Stomach (tissue), 9 donors: ENCODE data around the gene TGM3. TPM values are rescaled to one million over a fixed set of nuclear protein-coding genes. Genes with fewer than 3 reads are reported as not detected.

Source experiments
- DNase-seq, 2 donors: peaks; one replicate each; pipeline versions ENCODE4 v3.0.0 to v3.0.0-alpha.2; 2013 to 2019
- H3K27ac ChIP-seq, 5 donors: fragments of 200-600 bp in 4 of 5; sonication (generic) in 4 of 5; one replicate each; pipeline ENCODE4 v1.5.1; 2013 to 2019; ENCODE audit warnings: mild to moderate bottlenecking in 1 of 5, moderate library complexity in 1 of 5
- H3K27me3 ChIP-seq, 3 donors: fragments of 200-600 bp; sonication (generic); one replicate each; pipeline ENCODE4 v1.5.1; 2017 to 2019; ENCODE audit warnings: mixed run types in 1 of 3
- H3K36me3 ChIP-seq, 4 donors: fragments of 200-600 bp; sonication (generic); 1 replicate in 3 of 4; 2 replicates in 1 of 4; pipeline ENCODE4 v1.5.1; 2016 to 2019
- H3K4me1 ChIP-seq, 4 donors: fragments of 200-600 bp; sonication (generic); one replicate each; pipeline ENCODE4 v1.5.1; 2016 to 2019
- H3K4me3 ChIP-seq, 4 donors: fragments of 200-600 bp; sonication (generic) in 3 of 4; one replicate each; pipeline ENCODE4 v1.5.1; 2016 to 2019; ENCODE audit warnings: mild to moderate bottlenecking in 1 of 4
- H3K9me3 ChIP-seq, 4 donors: fragments of 200-600 bp; sonication (generic); one replicate each; pipeline ENCODE4 v1.5.1; 2016 to 2019
- EP300 ChIP-seq: sonication (generic); formaldehyde crosslinking; IDR thresholded peaks from one replicate; pipeline ENCODE4 v1.6.1; 2017; ENCODE audit warnings: antibody characterized with exemption
- POLR2A ChIP-seq, 4 donors: fragments of 450-650 bp; IDR thresholded peaks; one replicate each; pipeline ENCODE4 v1.6.1; 2016; ENCODE audit warnings: antibody characterized with exemption in 4 of 4, control low read depth in 2 of 4, mild to moderate bottlenecking in 1 of 4, moderate library complexity in 1 of 4
- POLR2AphosphoS5 ChIP-seq, 3 donors: sonication (generic); formaldehyde crosslinking; IDR thresholded peaks; one replicate each; pipeline ENCODE4 v1.6.1; 2016; ENCODE audit warnings: antibody characterized with exemption in 3 of 3
- WGBS, 5 donors: extraction: QIAGEN DNeasy Blood & Tissue Kit in 3 of 5; methylation state at CpG; one replicate each; pipeline versions ENCODE4 v1.1.5 to v1.1.7; 2013 to 2018; 5-methylcytosine and 5-hydroxymethylcytosine counted together
- intact Hi-C: fragments of 100-400 bp; cut with DNase I; formaldehyde crosslinking; loops from one replicate; pipeline ENCODE4 v1.15.1; 2023; ENCODE audit warnings: low total_unique reads
- polyA plus RNA-seq, 3 donors: library from polyadenylated mRNA; stranded (reverse); fragments of 200-250 nt; gene quantifications; one replicate each; pipeline ENCODE4 v1.2.3, GENCODE V29; 2013
- total RNA-seq, 5 donors: library from RNA; depleted of rRNA; stranded (reverse); fragments of >200 nt; gene quantifications; one replicate each; pipeline versions ENCODE4 v1.1.0 to v1.2.3, GENCODE V29; 2014 to 2016
- TF ChIP-seq, protein P1 (sequence below), 7 experiments: fragments of 450-650 bp in 4 of 7; fragments of 200-600 bp in 3 of 7; sonication (generic) in 3 of 7; IDR thresholded peaks; one replicate each; pipeline ENCODE4 v1.5.1; 2016 to 2019; ENCODE audit warnings: antibody characterized with exemption in 7 of 7, control low read depth in 2 of 7, mild to moderate bottlenecking in 1 of 7
- donor health status: healthy with polysubstance abuse.
- donor health status: Bipolar disorder and iron deficiency.
- donor health status: healthy.

Gene TGM3
- total and polyA plus RNA-seq, 8 donors = 0.62 to 173 (median 3.4) TPM; not detected in 5

DNA sequence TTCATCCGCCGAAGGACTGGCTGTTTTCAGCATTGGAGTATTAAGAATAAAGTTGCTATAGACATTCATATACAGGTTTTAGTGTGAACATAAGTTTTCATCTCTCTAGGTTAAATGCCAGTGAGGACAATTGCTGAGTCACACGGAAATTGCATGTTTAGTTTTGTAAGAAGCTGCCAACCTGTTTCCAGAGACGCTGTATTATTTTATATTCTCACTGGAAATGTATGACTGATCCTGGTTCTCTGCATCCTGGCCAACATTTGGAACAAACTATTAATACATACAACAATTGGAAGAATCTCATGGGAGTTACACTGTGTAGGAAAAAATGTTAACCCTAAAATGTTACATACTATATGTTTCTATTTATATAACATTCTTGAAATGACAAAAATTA, 68.2 kb downstream of the TGM3 start:
- intact Hi-C loops = no loop called here
- Histone ChIP-seq H3K36me3 (no peaks in the 10 kb centered on the region), H3K27me3 (no peaks in the 10 kb centered on the region), H3K27ac (no peak overlapping the region), H3K4me1 (no peaks in the 10 kb centered on the region), H3K9me3 (peaks cover 0 to 32% (median 23%) of the 10 kb centered on the region in 4 donors), H3K4me3 (no peak overlapping the region)
- no peak for DNase-seq
- TF ChIP-seq POLR2AphosphoS5 (IDR thresholded peaks at IDR 0.05) = no peak
- TF ChIP-seq, protein P1, sequence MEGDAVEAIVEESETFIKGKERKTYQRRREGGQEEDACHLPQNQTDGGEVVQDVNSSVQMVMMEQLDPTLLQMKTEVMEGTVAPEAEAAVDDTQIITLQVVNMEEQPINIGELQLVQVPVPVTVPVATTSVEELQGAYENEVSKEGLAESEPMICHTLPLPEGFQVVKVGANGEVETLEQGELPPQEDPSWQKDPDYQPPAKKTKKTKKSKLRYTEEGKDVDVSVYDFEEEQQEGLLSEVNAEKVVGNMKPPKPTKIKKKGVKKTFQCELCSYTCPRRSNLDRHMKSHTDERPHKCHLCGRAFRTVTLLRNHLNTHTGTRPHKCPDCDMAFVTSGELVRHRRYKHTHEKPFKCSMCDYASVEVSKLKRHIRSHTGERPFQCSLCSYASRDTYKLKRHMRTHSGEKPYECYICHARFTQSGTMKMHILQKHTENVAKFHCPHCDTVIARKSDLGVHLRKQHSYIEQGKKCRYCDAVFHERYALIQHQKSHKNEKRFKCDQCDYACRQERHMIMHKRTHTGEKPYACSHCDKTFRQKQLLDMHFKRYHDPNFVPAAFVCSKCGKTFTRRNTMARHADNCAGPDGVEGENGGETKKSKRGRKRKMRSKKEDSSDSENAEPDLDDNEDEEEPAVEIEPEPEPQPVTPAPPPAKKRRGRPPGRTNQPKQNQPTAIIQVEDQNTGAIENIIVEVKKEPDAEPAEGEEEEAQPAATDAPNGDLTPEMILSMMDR (IDR thresholded peaks at IDR 0.05) = no peak
- no peak for TF ChIP-seq POLR2A (IDR thresholded peaks at IDR 0.05)
- no peak for TF ChIP-seq EP300
- WGBS, 5 donors = 71 to 84% (median 77%) methylated on average over 4 of the region's 4 CpGs

DNA sequence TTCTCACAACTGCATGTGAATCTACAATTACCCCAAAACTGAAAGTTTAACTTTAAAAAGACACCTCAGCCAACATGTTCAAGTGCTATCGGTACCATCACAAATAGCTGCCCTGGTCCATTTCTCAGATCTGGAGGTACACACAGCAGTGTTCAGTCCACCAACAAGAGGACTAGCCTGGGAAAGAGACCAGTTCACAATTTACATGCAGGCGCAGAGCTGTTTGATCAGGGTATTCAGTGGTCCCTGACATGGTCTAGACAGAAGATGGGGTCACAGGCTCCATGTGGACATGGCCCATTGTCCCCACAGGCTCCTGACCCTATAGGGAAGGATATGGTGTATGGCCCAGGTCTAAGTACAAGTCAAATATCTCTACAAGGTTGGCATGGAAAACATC, 69.3 kb downstream of the TGM3 start:
- WGBS, 5 donors = 80 to 100% (median 97%) methylated on average over 2 of the region's 2 CpGs

DNA sequence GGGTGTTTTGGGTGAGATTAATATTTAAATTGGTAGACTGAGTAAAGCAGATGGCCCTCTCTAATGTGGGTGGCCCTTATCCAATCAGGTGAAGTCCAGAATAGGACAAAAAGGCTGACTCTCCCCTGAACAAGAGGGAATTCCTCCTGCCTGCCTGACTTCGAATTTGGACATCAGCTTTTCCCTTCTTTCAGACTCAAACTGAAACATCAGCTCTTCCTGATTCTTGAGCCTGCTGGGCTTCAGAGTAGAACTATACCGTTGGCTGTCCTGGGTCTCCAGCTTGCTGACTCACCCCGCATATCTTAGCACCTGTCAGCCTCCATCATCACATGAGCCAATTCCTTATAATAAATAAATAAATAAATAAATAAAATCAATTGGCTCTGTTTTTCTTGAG, 69.9 kb downstream of the TGM3 start:
- no peaks in the 10 kb centered on the region for H3K4me1 ChIP-seq
- WGBS, 5 donors = 68 to 74% (median 72%) methylated on average over 3 of the region's 3 CpGs

More for the DNA sequence above, 69.3 kb downstream of the TGM3 start:
- intact Hi-C loops = no loop called here
- Histone ChIP-seq H3K36me3 (no peaks in the 10 kb centered on the region), H3K9me3 (peaks cover 0 to 28% (median 23%) of the 10 kb centered on the region in 4 donors), H3K4me3 (no peak overlapping the region), H3K27me3 (peaks cover 0 to 4% (median 0%) of the 10 kb centered on the region in 3 donors), H3K27ac (no peak overlapping the region), H3K4me1 (no peaks in the 10 kb centered on the region)
- no peak for TF ChIP-seq POLR2AphosphoS5 (IDR thresholded peaks at IDR 0.05)
- no peak for TF ChIP-seq EP300
- no peak for TF ChIP-seq POLR2A (IDR thresholded peaks at IDR 0.05)
- TF ChIP-seq, protein P1 (IDR thresholded peaks at IDR 0.05) = no peak
- DNase-seq = no peak

DNA sequence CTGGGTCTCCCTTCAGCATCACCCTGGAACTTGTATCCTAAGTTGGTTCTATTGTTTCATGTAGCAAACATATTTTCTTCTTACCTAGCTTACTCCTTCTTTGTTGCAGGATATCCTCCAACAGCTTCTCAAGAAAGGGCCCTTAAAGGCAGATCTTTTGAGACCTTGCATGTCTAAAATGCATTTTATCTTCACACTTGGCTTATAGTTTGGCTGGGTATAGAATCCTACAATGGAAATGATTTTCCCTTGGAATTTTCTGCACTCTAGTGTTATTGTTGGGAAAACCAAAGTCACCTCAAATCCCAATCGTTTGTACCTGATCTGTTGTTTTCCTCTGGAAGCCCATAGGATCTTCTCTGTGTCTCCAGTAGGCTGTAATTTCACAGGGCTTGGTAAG, 72.8 kb downstream of the TGM3 start:
- WGBS, 5 donors = 32 to 52% (median 43%) methylated on average over 1 of the region's 1 CpG
- intact Hi-C loops = no loop called here
- TF ChIP-seq, protein P1 (IDR thresholded peaks at IDR 0.05) = no peak
- TF ChIP-seq POLR2AphosphoS5 (IDR thresholded peaks at IDR 0.05) = no peak
- TF ChIP-seq EP300 = no peak
- no peak for TF ChIP-seq POLR2A (IDR thresholded peaks at IDR 0.05)
- Histone ChIP-seq H3K4me1 (no peaks in the 10 kb centered on the region), H3K9me3 (peaks cover 0 to 8% (median 0%) of the 10 kb centered on the region in 4 donors), H3K27me3 (peaks cover 0 to 18% (median 0%) of the 10 kb centered on the region in 3 donors), H3K27ac (no peak overlapping the region), H3K4me3 (no peak overlapping the region), H3K36me3 (no peaks in the 10 kb centered on the region)
- no peak for DNase-seq

More for the DNA sequence above, 69.9 kb downstream of the TGM3 start:
- DNase-seq = no peak
- Histone ChIP-seq H3K4me3 (no peak overlapping the region), H3K27me3 (peaks cover 0 to 4% (median 0%) of the 10 kb centered on the region in 3 donors), H3K36me3 (no peaks in the 10 kb centered on the region), H3K27ac (no peak overlapping the region), H3K9me3 (peaks cover 0 to 22% (median 19%) of the 10 kb centered on the region in 4 donors)
- intact Hi-C loops = no loop called here
- TF ChIP-seq POLR2A (IDR thresholded peaks at IDR 0.05) = no peak
- TF ChIP-seq EP300 = no peak
- TF ChIP-seq, protein P1 (IDR thresholded peaks at IDR 0.05) = no peak
- no peak for TF ChIP-seq POLR2AphosphoS5 (IDR thresholded peaks at IDR 0.05)
